K562 (cell line): ENCODE data around the gene USP44.

Source experiments
- CTCF ChIP-seq, 3 experiments: IDR thresholded peaks in 2 of 3; conservative IDR thresholded peaks in 1 of 3; 2 replicates each; pipeline ENCODE4 v1.5.1; 2011 to 2012; ENCODE audit warnings: low read length in 3 of 3, mild to moderate bottlenecking in 3 of 3, control low read depth in 2 of 3, improper control_type of control experiment in 1 of 3, inconsistent platforms in 1 of 3, low read depth in 1 of 3, mixed read lengths in 1 of 3, moderate library complexity in 1 of 3; ENCODE audit not compliant: insufficient read depth in 2 of 3
- ELF4 ChIP-seq: fragments of 450-650 bp; formaldehyde crosslinking; IDR thresholded peaks from 2 replicates; pipeline ENCODE4 v1.4.0; 2022; ENCODE audit warnings: missing genetic modification characterization
- EP300 ChIP-seq: IDR thresholded peaks from 2 replicates; pipeline ENCODE4 v1.6.1; 2012; ENCODE audit warnings: low read length, improper control_type of control experiment
- JUN ChIP-seq, 2 experiments: sonication (generic) in 1 of 2; formaldehyde crosslinking in 1 of 2; IDR thresholded peaks; 2 replicates each; pipeline versions ENCODE4 v1.6.1 to v1.8.0; 2012 to 2022; ENCODE audit warnings: borderline replicate concordance in 2 of 2, mild to moderate bottlenecking in 2 of 2, improper control_type of control experiment in 1 of 2, low read depth in 1 of 2, low read length in 1 of 2, missing genetic modification reagents in 1 of 2
- KDM2B ChIP-seq: fragments of 250-450 bp; sonication (Bioruptor Pico); IDR thresholded peaks from 2 replicates; pipeline ENCODE4 v1.8.0; 2021; ENCODE audit warnings: mild to moderate bottlenecking, moderate library complexity
- NCOA1 ChIP-seq: fragments of 450-650 bp; IDR thresholded peaks from 2 replicates; pipeline ENCODE4 v1.6.1; 2016; ENCODE audit warnings: low read depth
- NR0B1 ChIP-seq: fragments of 450-650 bp; IDR thresholded peaks from one replicate; pipeline ENCODE4 v1.6.1; 2018; ENCODE audit warnings: mild to moderate bottlenecking, moderate library complexity; ENCODE audit not compliant: partially characterized antibody
- POLR2A ChIP-seq: fragments of 450-650 bp; conservative IDR thresholded peaks from 2 replicates; pipeline ENCODE4 v1.6.1; 2016
- POLR2AphosphoS5 ChIP-seq: IDR thresholded peaks from 2 replicates; pipeline ENCODE4 v1.6.1; 2011; ENCODE audit warnings: mild to moderate bottlenecking, low read depth, low read length, moderate library complexity; ENCODE audit not compliant: control insufficient read depth, insufficient read depth
- REST ChIP-seq, 2 experiments: fragments of 450-650 bp; formaldehyde crosslinking in 1 of 2; IDR thresholded peaks; 2 replicates each; pipeline versions ENCODE4 v1.4.0 to v1.6.1; 2014 to 2020; ENCODE audit warnings: mild to moderate bottlenecking in 2 of 2, borderline replicate concordance in 1 of 2, low read depth in 1 of 2
- TAF9B ChIP-seq: fragments of 450-650 bp; IDR thresholded peaks from 2 replicates; pipeline ENCODE4 v1.6.1; 2018; ENCODE audit warnings: mild to moderate bottlenecking; ENCODE audit not compliant: partially characterized antibody
- USF2 ChIP-seq: sonication (generic); formaldehyde crosslinking; IDR thresholded peaks from 2 replicates; pipeline ENCODE4 v1.5.0; 2020; ENCODE audit warnings: missing genetic modification reagents
- ZBTB1 ChIP-seq: sonication (generic); formaldehyde crosslinking; IDR thresholded peaks from 2 replicates; pipeline ENCODE4 v1.8.1; 2023; ENCODE audit warnings: missing genetic modification reagents, low read depth, mild to moderate bottlenecking, borderline replicate concordance

- TF ChIP-seq EP300 (no peak), KDM2B (CRISPR knock-in tag) (no peak), POLR2A (no peak), NCOA1 (no peak), USF2 (CRISPR knock-in tag) (no peak), CTCF (IDR thresholded peaks at IDR 0.05 in 2 of 3, conservative IDR thresholded peaks at IDR 0.05 in 1 of 3; ENCODE audit: insufficient read depth in 2 of 3, low read depth in 1 of 3, low read length in 3 of 3) (no peak), REST (IDR thresholded peaks at IDR 0.05; ENCODE audit: borderline replicate concordance) (no peak), REST (CRISPR knock-in tag; IDR thresholded peaks at IDR 0.05; ENCODE audit: low read depth) (no peak), NR0B1 (no peak), TAF9B (no peak), JUN (IDR thresholded peaks at IDR 0.05; ENCODE audit: borderline replicate concordance, low read depth, low read length) (no peak), JUN (CRISPR knock-in tag; IDR thresholded peaks at IDR 0.05; ENCODE audit: borderline replicate concordance) (no peak), ELF4 (CRISPR knock-in tag) (no peak), ZBTB1 (CRISPR knock-in tag) (no peak), POLR2AphosphoS5 (no peak)
These were observed 44.4 kb downstream of the USP44 start for GRCh38 chr12:95506707-95507523.
